Large intestine (tissue), 3 donors: ENCODE measurements around the gene USPL1. TPM values are rescaled to one million over a fixed set of nuclear protein-coding genes. Genes with fewer than 3 reads are reported as not detected.

Experiments
- DNase-seq, 2 donors: peaks; one replicate each; pipeline versions ENCODE4 v3.0.0 to v3.0.0-alpha.2; 2013
- H3K27ac ChIP-seq: one replicate; pipeline ENCODE4 v1.5.1; 2013; ENCODE audit warnings: low read length
- H3K27me3 ChIP-seq: 2 replicates; pipeline ENCODE4 v1.6.1; 2013; ENCODE audit warnings: low read length; ENCODE audit not compliant: control insufficient read depth, insufficient read depth
- H3K36me3 ChIP-seq: 2 replicates; pipeline ENCODE4 v1.6.1; 2013; ENCODE audit warnings: low read length; ENCODE audit not compliant: control insufficient read depth, insufficient read depth
- H3K4me1 ChIP-seq: one replicate; pipeline ENCODE4 v1.6.1; 2013; ENCODE audit warnings: low read length; ENCODE audit not compliant: control insufficient read depth, insufficient read depth
- H3K4me3 ChIP-seq: one replicate; pipeline ENCODE4 v1.5.1; 2013; ENCODE audit warnings: low read length
- H3K9me3 ChIP-seq: one replicate; pipeline ENCODE4 v1.6.1; 2013; ENCODE audit warnings: mild to moderate bottlenecking, low read depth, low read length, moderate library complexity; ENCODE audit not compliant: control insufficient read depth
- WGBS: methylation state at CpG from one replicate; pipeline ENCODE4 v1.1.5; 2013; ENCODE audit warnings: low lambda C conversion rate; ENCODE audit not compliant: insufficient coverage; 5-methylcytosine and 5-hydroxymethylcytosine counted together
- polyA plus RNA-seq: library from polyadenylated mRNA; unstranded; fragments of 120-200 nt; gene quantifications from one replicate; pipeline ENCODE4 v1.2.1, GENCODE V29; 2013

USPL1 gene
- polyA plus RNA-seq, 1 donor = 24.0 TPM

DNA sequence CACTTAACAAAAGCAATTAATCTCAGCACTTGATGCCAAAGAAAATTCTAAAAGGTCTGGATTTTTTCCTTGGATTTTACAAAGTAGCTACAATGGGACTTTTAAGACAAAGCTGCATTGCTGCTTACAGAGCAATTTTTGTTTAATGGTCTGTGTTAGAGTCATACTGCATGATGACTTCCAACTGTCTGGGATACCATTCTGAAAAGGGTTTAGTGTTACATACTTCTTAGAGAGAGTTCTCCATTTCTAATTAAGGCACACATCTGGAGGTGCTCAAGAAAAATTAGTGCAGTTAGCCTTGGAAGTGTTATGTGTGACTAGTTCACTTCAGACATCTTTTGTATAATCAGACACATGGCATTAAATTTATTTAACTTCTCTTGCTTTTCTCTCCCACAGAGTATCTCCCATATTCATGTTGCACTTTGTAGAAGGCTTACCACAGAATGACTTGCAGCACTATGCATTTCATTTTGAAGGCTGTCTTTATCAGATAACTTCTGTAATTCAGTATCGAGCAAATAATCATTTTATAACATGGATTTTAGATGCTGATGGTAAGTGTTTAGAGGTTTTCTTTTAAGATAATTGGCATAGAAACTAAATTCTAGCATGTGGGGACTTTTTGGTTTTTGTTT lies 35.1 kb downstream of the USPL1 start:
- H3K4me1 ChIP-seq = no peaks in the 10 kb centered on the region
- no peak overlapping the region for H3K4me3 ChIP-seq
- H3K27ac ChIP-seq = no peak overlapping the region
- WGBS = no CpG with 5 or more reads among the region's 1 CpG
- DNase-seq = no peak
- H3K36me3 ChIP-seq = peaks cover 57% of the 10 kb centered on the region
- no peaks in the 10 kb centered on the region for H3K9me3 ChIP-seq
- no peaks in the 10 kb centered on the region for H3K27me3 ChIP-seq

DNA sequence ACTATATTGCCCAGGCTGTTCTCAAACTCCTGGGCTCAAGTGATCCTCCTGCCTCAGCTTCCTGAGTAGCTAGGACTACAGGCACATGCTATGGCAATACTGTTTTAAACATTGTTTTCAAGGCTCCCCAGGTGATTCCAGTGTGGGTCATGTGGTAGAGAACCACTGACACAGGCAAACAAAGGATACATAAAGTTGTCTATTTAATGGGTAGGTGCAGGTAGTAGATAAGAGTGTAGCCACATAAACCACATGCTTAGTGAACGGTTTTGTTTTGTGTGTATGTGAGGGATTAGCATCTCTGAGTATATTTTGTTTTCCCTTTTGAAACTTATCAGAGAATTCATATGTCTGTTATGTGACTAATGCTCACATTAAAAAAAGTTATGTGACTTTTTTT lies 36.7 kb downstream of the USPL1 start:
- no CpG with 5 or more reads among the region's 1 CpG for WGBS
- Histone ChIP-seq H3K4me1 (no peaks in the 10 kb centered on the region), H3K9me3 (no peaks in the 10 kb centered on the region), H3K27me3 (no peaks in the 10 kb centered on the region), H3K36me3 (peaks cover 59% of the 10 kb centered on the region), H3K4me3 (no peak overlapping the region), H3K27ac (no peak overlapping the region)
- no peak for DNase-seq

DNA sequence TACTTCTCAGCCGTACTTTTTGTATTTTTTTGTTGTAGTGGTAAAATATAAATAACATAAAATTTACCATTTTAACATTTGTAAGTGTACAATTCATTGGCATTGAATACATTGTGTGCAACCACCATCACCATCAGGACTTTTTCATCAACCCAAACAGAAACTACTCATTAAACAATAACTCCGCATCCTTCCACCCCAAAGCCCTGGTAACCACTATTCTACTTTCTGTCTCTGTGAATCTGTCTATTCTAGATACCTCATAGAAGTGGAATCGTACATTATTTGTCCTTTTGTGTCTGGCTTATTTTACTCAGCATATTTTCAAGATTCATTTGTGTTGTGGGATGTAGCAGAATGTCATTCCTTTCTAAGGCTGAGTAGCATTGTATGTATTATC lies 38.5 kb downstream of the USPL1 start:
- no peak for DNase-seq
- H3K27me3 ChIP-seq = no peaks in the 10 kb centered on the region
- WGBS = 100% methylated on average over 2 of the region's 3 CpGs
- no peak overlapping the region for H3K4me3 ChIP-seq
- no peak overlapping the region for H3K27ac ChIP-seq
- H3K4me1 ChIP-seq = no peaks in the 10 kb centered on the region
- peaks cover 54% of the 10 kb centered on the region for H3K36me3 ChIP-seq
- H3K9me3 ChIP-seq = no peaks in the 10 kb centered on the region

DNA sequence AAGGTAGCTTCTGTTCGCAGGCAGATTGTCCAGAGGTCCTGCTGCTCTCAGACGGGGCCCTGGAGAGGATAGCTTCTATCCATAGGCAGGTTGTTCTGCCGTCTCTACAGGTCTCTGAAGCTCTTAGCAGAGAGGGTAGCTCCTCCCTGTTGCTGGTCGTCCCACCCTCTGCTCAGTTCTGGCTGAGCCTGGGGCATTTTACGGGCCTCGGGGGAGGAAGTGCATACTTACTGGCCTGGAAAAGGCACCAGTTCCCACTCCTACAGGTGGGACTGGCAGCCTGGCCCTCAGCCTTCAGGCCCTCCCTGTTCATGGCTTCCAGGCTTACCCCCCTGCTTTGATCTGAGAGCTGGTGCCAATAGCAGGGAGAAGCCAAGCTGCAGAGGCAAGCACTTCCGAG lies 42.3 kb downstream of the USPL1 start:
- Histone ChIP-seq H3K4me3 (no peak overlapping the region), H3K27me3 (no peaks in the 10 kb centered on the region), H3K4me1 (no peaks in the 10 kb centered on the region), H3K36me3 (peaks cover 40% of the 10 kb centered on the region), H3K9me3 (no peaks in the 10 kb centered on the region), H3K27ac (no peak overlapping the region)
- no CpG with 5 or more reads among the region's 7 CpGs for WGBS
- no peak for DNase-seq

DNA sequence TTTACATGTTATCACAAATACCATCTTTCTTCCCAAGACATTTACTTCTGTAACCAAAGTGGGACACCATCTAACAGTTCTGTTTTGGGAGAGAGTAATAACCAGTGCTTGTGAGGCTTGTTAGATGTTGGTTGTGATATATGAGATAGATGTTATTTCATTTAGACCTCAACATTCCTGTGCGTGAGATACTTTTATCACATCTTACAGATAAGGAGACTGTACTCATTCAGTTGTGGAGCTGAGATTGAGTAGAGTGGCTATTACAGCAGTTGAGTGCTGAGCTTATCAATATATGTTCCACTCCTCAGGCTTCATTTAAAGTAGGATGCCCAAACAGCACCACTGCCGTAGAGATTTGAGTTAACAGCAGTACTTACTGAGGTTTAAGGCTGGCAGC lies 43.1 kb downstream of the USPL1 start:
- whole genome bisulfite sequencing = no CpG with 5 or more reads among the region's 2 CpGs
- no peak for DNase-seq
- H3K4me3 ChIP-seq = no peak overlapping the region

DNA sequence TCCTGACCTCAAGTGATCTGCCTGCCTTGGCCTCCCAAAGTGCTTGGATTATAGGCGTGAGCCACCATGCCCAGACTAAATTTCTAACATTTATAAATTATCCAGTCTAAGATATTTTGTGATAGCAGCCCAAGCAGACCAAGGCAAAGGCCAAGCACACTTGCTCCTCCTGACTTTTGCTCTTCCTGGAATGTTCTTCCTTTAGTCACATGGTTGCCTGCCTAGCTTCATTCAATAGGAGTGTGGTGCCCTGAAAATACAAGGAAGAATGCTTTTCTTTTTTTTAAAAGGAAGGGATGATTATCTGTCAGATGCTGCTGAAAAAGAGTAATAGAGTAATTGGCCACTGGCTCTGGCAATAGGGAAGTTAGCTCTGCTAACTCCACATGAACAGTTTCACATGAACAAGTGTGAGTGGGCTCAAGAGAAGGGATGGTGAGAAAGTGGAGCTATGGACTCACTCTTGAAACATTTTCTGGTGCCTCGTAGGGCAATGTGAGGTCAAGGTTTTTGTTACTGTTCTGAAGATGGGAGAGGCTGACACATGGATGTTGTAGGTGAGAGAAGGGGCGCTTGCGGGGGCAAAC lies 47.1 kb downstream of the USPL1 start:
- H3K27me3 ChIP-seq = no peaks in the 10 kb centered on the region
- no peaks in the 10 kb centered on the region for H3K9me3 ChIP-seq
- WGBS = 100% methylated on average over 2 of the region's 4 CpGs

More for the DNA sequence above, 43.1 kb downstream of the USPL1 start:
- peaks cover 36% of the 10 kb centered on the region for H3K36me3 ChIP-seq
- H3K4me1 ChIP-seq = peaks cover 6% of the 10 kb centered on the region
- H3K27me3 ChIP-seq = no peaks in the 10 kb centered on the region
- H3K9me3 ChIP-seq = no peaks in the 10 kb centered on the region
- H3K27ac ChIP-seq = no peak overlapping the region

DNA sequence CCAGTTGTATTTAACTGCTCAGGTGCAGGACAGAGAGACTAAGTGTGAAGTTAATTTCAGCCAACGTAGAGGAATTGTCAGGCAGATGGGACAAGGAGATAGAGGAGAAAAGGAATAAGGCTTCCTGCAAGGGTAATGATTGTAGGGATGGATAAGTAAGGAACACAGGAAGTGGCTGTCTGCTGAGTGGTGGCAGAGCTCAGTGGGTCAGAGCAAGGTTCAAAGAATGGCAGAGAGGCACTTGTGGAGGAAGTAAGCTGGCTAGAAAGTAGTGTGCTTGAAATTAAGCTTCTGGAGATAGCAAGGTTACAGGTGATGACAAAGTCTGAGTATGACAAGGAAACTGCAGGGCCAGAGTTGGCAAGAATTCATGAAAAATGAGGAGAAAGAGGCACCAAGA lies 47.9 kb downstream of the USPL1 start:
- DNase-seq = peak; percentile 55 to 85
- Histone ChIP-seq H3K4me1 (peaks cover 10% of the 10 kb centered on the region), H3K4me3 (no peak overlapping the region), H3K27ac (peak overlapping the region; percentile 30), H3K27me3 (no peaks in the 10 kb centered on the region), H3K9me3 (no peaks in the 10 kb centered on the region), H3K36me3 (no peaks in the 10 kb centered on the region)
- no CpG with 5 or more reads among the region's 1 CpG for WGBS

More for the DNA sequence above, 47.1 kb downstream of the USPL1 start:
- Histone ChIP-seq H3K36me3 (peaks cover 4% of the 10 kb centered on the region), H3K27ac (no peak overlapping the region), H3K4me3 (no peak overlapping the region), H3K4me1 (peaks cover 10% of the 10 kb centered on the region)
- DNase-seq = no peak

DNA sequence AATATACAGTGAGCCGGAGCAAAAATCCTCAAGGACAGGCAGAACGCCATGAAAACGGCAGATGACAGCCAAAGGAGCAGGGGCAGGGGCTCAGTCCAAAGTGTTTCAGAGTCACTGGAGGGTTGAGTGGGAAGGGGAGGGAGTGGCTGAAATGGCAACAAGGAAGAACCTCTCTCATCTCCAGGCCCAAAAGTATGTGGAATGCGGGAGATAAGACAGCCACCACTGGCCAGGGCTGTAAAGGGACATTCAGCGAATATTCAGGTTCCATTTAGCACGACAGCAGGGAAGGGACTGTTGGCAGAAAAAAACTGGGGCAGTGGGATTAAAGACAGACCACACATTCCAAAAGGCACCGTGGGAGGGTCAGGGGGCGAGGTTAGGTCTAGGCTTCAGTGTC lies 48.4 kb downstream of the USPL1 start:
- Histone ChIP-seq H3K36me3 (no peaks in the 10 kb centered on the region), H3K27me3 (no peaks in the 10 kb centered on the region), H3K4me1 (peaks cover 10% of the 10 kb centered on the region), H3K4me3 (no peak overlapping the region), H3K27ac (peak overlapping the region; percentile 30), H3K9me3 (no peaks in the 10 kb centered on the region)
- DNase-seq = no peak
- no CpG with 5 or more reads among the region's 8 CpGs for WGBS

DNA sequence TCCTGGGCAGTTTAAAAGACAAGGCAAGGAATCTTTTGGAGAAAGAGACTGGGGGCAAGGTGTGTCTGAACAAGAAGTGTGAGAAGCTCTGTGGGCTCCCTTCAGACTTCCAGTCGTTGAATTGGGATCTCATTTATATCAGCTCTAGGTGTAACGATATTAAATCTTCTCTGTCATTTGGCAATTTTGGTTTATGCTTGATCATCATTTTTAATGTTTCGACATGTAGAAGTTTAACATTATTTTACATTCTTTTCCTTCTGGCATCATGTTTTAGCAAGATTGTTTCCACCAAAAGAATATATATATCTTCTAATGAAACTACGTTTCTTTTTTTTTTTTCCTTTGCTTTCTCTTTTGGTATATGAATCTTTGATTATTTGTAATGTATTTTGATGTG lies 49.3 kb downstream of the USPL1 start:
- Histone ChIP-seq H3K27me3 (no peaks in the 10 kb centered on the region), H3K27ac (no peak overlapping the region), H3K36me3 (no peaks in the 10 kb centered on the region), H3K9me3 (no peaks in the 10 kb centered on the region), H3K4me1 (peaks cover 10% of the 10 kb centered on the region), H3K4me3 (no peak overlapping the region)
- no peak for DNase-seq
- WGBS = 100% methylated on average over 3 of the region's 4 CpGs

DNA sequence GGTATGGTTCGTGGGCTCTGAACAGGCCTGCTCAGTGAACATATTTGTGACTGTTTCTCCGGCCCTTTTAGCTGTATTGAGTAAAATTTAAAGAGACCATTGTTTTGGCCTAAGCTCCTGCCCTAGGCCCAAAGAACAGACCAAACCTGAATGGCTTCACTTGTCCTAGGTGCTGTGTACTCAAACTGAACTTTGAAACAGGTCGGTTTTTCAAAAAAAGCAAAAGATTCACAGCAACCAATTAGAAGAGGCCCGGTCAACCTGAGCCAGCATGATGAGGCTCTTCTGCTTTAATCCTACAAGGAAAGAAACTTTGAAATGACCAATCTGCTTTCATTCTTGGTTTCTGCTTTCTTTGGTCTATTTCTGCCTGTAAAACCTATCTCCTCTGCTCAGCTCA lies 50.6 kb downstream of the USPL1 start:
- H3K4me1 ChIP-seq = peaks cover 16% of the 10 kb centered on the region
- H3K4me3 ChIP-seq = no peak overlapping the region
- H3K9me3 ChIP-seq = no peaks in the 10 kb centered on the region
- no peak overlapping the region for H3K27ac ChIP-seq
- H3K36me3 ChIP-seq = no peaks in the 10 kb centered on the region
- peak in 1 of 2 donors; percentile 44 for DNase-seq
- no peaks in the 10 kb centered on the region for H3K27me3 ChIP-seq
- no CpG with 5 or more reads among the region's 4 CpGs for WGBS

DNA sequence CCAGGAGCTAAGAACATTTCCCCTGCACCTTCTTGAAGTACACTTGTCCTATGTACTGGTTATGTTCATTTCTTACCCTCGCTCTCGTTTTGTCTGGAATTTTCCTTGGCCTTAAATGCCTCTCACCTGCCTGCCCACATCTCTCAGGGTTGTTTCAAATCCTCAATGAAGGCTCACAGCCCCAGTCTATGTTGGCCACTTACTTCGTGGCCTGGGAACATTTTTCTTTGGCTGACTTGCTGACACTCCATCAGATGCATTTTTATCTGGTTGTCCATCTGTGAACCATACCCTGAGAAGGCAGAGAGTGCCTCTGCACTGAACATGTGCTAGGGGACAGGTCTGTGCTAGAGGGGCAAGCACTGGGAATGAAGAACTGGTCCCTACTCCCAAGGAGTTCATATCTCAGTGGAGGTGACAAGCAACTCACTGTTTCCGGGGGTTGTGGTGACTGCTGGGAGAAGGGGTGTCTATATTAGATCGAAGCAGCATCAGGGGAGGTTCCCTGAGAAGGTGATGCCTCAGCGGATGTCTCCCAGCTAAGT lies 53.6 kb downstream of the USPL1 start:
- H3K4me1 ChIP-seq = peaks cover 10% of the 10 kb centered on the region
- no peak overlapping the region for H3K4me3 ChIP-seq
- H3K27me3 ChIP-seq = no peaks in the 10 kb centered on the region
- 100% methylated on average over 2 of the region's 6 CpGs for WGBS
- no peak for DNase-seq
- no peak overlapping the region for H3K27ac ChIP-seq
- H3K9me3 ChIP-seq = no peaks in the 10 kb centered on the region
- H3K36me3 ChIP-seq = no peaks in the 10 kb centered on the region
